HG02885 (cell line): ENCODE results near the gene SLC6A6.
"Not testable (repeated sequence)": the region's sequence is repeated elsewhere in the genome, so short reads cannot be mapped to it uniquely, and the experiment has no call there.

Source experiments
- ATAC-seq: cut with Tn5 transposase; IDR thresholded peaks from one replicate; pipeline ENCODE4 v1.9.1; 2021; ENCODE audit warnings: mild to moderate bottlenecking; ENCODE audit not compliant: unreplicated experiment, poor library complexity

Gene SLC6A6

DNA sequence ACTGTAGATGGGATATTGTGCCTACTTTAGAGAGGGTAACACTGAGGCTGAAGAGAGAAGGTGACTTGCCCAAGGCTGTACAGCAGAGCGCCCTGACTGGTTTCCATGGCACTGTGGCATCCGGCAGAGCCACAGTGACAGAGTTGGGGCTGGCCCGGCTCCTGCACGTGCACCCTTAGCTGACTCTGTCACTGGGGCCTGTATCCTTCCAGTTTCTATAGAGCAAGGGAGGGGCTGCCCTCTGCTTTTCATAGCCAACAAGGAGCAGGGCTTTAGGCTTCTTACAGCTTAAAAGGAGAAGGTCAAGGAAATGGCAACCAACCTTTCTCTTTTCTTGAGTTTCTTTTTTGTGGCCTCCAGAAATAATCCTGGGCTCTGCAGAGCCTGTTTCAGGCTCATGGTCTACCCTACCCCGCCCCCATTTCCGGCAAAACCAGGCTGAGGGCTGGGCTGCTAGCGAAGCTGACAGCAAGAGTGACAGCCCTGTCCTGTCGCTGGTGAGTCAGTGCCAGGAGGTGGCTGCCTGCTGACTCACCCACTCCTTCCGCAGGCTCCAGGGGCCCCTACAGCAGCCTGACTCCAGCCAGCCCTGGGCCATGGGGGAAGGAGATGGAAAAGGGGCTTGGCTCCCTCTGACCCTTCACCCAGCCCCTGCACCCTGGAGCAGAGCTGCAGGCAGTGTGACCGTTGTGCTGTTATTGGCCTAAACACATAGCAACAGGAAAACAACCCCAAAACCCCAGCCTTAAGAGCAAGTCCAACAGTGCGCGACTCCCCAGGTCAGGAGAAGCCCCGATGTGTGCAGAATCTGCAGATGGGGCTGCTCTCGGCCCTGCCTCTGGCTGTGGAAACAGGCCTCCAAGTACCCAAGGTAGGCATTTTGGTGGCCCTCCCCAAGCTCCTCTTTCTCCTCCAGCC, 29.8 kb downstream of the SLC6A6 start:
- peak; percentile 79 for ATAC-seq

DNA sequence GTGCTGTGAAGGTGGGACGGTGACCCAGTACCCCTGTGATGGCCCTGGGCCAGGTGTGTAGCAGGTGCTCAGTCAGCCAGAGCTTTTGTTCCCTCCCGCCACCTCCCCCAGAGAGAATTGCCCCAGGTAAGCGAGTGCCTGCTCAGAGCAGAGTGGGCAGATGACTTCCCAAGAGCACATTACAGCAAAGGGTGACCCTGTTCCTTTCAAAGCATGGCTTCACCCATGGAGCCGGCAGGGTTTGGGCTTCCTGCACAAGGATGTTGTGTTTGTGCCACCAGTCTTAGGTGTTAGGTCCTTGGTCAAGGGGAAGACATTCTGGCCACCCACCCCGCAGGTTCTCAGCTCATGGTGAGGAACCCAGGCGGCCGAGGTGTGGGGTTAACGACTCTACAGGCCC, 30.7 kb downstream of the SLC6A6 start:
- no peak for ATAC-seq

DNA sequence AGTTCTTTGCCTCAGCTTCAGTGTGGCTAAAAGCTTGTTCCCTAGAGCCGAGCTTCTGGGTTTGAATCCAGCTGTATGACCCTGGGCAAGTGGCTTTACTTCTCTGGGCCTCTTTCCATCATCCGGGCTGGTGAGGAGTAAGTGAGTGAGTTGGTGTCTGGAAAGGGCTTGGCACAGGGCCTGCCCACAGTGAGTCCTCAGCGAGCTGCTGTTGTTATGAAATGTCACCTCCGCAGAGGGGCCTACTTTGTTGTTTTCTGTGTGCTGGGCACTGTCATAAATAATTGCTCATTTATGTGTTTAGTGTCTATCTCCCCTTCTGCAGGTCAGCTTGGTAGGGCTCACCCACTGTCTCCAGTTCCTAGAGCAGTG, 31.7 kb downstream of the SLC6A6 start:
- no peak for ATAC-seq

DNA sequence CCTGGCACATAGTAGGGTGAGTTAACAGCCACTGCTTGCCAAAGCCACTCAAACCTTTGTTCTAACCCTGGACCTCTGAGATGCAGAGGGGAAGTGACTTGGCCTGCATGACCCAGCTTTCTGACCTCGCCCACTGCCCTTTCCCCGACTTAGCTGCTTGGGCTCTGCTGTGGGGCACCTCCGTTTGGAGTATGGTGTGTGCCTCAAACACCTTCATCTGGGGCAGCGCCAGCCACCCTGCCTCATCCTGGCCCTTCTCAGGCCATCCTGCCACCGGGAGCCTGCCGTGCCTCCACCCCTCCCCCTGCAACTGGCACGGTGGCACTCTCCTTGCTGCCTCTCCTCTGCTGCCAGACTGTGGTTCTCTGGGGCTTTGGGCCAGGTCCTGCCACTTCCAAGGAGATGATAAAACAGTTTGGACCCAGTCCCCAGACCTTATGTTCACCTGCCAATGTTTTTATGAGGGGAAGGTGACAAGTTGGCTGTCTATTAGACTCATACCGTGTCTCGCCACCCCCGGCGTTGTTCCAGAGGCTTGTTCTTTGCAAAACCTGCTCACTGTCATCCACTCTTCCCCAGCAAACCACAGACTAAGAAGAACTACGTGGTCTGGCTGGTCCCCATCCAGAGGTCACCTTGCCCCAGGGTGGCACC, 32.2 kb downstream of the SLC6A6 start:
- no peak for ATAC-seq

DNA sequence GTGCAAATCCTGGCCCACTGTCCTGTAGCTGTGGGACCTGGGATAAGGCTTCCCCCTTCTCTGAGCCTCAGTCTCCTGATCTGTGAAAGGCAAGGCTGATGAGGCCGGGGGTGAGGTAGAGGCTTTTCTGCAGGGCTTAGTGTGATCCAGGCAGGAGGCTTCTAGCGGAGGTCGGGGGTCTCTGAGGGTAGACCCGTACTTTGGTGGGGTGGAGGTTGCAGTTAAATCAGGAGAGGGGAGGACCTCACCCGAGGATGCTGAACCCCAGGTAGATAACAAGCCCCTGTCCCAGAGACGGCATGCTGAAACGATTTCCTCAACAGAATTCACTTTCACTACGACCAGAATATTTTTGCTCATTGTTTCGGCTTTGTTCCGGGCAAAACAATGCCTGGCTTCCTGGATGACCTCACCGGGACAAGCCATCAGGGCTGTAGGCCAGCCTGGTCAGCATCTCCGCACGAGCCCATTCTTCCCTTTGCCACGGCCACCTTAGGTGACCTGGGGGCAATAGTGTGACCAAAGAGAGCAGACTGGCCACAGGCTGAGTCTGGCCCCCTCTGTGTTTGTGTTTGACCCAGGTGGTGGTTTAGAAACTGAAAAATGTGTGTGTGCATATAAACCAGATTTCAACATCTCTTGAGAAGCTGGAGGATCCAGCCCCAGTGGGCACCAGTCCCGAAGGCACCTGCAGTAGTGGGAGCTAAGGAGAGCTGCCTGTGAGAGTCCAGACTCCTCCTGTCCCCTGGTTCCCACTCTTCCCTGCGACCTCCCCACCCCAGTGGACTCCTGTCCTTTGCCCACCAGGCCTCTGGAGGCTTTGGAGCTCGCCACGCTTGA, 33.0 kb downstream of the SLC6A6 start:
- no peak for ATAC-seq

DNA sequence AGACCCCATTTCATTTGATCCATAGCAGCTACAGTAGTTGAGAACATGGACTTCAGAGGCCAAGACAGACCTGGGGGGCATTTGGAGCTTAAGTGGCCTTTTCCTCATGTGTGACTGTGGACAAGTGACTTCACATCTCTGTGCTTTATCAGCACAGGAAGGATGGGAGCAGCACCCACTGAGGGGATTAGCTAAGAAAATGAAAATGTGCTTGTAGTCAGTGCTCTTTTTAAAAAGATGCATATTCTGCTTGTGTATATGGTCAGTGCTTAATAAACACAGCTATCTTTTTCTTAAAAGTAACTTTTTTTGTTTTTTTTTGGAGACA, 34.5 kb downstream of the SLC6A6 start:
- no peak for ATAC-seq

DNA sequence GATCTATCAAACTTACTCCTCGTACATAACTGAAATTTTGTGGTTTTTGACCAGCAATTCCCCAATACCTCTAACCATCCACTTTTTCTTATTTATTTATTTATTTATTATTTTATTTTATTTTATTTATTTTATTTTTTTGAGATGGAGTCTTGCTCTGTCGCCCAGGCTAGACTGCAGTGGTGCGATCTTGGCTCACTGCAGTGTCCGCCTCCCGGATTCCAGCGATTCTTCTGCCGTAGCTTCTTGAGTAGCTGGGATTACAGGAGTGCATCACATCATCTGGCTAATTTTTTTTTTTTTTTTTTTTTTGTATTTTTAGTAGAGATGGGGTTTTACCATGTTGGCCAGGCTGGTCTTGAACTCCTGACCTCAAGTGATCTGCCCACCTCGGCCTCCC, 35.3 kb downstream of the SLC6A6 start:
- ATAC-seq = not testable (repeated sequence)

DNA sequence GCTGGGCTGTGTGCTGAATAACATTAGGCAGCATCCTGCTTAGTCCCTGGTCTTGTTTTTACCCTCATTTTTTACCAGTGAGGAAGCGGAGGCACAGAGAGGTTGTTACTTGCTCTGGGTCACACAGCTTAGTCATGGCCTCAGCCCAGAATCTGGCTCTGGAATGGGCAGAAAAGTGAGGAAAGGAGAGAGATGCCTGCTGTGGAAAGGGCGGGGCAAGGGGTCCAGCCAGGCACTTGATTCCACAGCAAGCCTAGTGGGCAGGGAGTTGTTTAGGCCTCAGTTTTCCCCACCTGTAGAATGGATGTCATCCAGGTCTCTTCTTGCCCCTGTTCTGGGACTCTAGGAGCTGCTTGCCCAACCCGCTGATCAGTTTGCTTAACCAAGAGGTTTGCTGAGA, 35.9 kb downstream of the SLC6A6 start:
- ATAC-seq = no peak

DNA sequence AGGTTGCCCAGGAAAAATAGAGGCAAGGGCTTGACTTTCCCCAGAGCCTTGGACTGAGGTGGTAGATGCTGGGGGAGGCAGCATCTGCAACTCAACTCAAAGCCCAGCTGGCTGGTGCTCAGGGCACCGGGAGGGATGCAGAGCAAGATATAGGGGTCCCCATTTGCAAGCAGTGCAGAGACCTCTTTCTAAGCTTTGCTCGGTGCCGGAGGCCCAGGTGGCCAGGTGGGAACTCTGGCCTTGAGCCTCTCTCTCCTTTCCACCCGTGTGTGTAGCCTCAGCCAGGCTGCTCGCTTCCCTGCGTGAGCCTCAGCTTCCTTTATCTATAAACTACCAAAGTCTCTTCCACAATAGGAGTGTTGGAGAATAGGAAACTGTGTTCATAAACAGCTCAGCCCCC, 36.5 kb downstream of the SLC6A6 start:
- ATAC-seq = no peak

DNA sequence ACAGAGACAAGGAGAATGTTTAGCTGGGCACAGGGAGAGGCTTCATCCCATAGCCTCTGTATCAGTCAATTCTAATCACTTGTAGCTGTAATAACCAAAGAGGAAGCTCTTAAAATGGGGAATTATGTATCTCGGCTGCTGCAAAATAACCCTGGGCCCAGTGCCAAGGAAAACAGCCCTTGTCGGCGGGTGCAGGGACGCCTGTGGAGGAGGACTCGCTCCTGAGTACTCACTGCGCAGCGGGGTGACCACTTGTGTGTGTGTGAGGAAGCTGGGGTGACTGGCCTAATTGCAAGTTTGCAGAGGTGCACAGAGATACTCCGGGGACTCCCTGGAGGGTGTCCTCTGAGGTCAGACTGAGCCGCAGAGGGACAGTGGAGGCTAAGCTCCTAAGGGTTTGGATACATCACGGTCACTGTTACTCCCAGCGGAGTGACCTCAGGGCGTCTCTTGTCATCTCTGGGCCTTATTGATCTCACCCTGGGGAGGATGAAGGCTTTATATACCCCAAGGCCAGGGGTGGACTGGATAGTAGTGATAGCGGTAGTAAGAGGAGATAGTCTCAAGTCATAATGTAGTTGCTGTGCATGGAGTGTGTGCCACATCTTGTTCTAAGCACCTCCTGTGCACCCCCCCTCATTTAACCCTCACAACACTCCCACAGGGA, 37.2 kb downstream of the SLC6A6 start:
- ATAC-seq = no peak

DNA sequence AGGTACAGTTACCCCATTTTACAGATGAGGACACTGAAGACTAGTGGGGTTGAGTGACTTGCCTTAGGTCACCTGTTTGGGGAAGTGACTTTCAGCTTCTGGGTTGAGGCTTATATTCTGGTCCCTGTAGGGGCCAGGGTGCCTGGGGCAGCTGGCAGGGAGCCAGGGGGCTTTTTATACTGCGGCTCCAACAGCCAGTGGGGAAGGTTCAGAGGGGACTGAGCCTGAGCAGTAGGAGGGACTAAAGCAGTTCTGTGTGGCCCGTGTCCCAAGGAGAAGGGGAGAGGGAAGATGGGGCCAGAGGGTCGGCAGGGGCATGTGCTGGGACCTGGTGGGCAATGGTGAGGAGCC, 37.7 kb downstream of the SLC6A6 start:
- ATAC-seq = no peak

DNA sequence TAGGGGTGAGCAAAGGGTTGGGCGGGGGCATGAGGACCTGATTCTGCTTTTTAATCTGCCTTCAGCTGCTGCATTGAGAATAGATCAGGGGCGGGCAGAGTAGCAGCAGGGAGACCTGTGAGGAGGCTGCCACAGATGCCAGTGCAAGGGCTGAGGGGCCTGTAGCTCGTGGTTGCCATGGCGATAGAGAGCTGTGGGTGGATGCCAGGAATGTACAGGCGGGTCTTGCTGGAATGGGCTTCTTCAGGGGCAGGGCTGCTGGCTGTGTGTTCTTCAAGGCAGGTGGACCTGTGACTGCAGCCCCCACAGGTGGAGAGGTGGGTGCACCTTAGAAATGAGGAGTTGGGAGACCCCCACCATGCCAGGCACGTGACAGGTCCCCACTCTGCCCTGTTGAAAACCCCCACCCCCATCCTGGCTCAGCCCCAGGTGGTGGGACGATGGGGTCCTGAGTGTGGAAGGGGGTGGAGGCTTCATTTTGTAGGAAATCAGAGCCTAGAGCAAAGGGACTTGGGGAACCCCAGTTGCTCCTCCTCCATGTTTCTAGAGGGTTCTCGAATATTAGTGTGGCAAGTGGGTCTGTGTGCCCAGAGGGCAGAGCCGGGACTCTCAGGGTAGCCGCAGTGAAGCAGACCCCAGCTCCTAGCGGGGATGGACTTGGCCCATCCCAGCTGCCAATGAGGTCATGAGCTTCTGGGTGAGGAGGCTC, 38.3 kb downstream of the SLC6A6 start:
- ATAC-seq = no peak

DNA sequence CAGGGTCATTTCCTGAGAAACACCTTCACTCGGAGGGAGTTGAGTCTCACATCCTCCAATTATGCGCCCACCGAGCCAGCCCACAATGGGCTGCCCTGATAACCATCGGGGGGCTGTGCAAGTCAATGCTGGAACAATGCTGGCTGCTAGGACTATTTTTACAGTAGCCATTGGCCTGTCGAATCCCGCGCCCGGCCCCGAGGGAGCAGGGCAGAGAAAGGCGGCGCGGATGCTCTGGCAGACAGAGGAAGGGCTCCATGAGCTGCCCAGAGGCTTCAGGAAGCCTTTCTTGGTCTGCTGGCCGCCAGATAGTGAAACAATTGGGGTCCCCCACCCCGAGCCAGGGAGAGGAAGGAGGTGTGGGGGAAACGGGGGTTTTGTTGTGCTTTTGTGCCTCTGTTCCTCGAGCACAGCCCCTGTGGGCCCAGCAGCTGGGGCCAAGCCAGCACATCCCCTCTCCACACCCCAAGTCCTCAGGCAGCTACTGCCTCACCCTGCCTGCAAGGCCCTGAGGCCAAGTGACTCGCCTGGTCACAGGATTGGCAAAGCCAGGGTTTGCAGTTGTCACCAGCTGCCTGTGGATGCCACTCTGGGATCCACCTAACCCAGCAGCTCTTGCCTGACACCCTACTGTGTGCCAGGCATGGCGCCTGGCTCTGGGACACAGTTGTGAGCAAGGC, 39.0 kb downstream of the SLC6A6 start:
- ATAC-seq = no peak

DNA sequence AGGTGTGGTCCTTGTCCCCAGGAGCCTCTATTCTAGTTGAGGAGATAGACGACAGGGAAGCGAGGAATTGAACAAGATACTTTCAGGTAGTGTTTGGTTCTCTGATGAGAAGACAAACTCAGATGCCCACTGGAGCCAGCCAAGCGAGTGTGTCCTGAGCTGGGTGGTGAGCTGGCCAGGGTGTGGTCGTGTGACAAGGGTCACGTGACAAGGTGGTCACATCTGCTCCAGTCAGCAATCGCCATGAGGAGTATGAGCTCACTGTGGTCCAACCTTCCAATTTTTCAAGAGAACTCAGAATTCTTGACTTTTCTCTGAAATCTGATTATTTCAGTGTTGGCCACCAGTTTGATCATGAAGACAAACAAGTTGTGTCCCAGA, 39.5 kb downstream of the SLC6A6 start:
- no peak for ATAC-seq

DNA sequence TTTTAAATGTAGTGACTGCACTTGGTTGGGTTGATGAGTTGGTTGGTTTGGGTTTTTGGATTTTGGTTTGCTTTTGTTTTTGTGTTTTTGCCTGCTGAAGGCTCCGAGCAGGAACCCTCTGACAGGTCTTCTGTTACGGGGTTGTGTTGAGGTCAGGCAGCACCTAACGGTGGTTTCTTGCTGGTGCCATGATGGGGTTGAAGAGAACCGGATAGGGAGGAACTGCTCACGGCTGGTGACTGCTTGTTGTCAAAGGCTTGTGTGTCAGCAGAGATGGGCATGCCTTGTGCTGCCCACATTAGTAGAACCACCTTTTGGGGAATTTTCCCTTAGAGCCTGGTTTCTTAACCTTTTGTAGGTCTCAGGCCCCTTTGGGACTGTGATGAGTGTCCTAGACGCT, 42.0 kb downstream of the SLC6A6 start:
- no peak for ATAC-seq

DNA sequence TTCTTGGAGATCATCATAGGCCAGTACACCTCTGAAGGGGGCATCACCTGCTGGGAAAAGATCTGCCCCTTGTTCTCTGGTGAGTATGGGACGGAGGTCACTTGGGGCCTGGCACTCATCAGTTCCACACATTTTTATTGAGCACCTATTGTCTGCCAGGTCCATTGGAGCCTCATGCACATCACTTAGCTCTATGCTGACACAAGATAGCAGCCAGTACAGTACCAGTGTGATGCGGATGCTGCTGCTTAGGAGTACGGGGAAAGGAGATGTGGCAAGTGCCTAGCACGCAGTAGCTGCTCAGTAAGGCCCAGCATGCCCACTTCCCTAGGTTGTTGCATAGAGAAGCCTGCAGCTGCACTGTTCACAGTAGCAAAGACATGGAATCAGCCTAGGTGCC, 43.4 kb downstream of the SLC6A6 start:
- ATAC-seq = no peak

DNA sequence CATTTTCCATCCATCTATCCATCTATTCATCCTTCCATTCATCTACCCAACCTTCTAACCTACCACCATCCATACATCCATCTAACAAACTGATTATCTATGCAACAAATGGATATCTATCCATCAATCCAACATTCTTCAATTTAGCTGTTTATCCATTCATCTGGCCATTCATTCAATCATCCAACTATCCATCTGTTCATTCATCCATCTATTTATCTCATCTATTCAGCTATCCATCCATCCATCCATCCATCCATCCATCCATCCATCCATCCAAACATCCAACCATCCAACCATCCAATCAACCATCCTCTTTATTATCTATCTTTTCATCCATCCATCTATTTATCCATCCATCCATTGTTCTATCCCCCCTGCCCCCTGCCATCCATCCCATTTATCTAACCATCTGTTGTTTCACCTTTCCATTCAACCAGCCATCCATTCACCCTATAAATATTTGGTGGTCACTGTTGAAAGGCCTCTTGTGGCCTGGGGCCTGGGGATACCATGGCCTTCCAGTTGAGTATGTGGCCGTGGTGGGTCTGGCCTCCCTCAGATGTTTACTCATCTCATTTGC, 44.7 kb downstream of the SLC6A6 start:
- no peak for ATAC-seq

DNA sequence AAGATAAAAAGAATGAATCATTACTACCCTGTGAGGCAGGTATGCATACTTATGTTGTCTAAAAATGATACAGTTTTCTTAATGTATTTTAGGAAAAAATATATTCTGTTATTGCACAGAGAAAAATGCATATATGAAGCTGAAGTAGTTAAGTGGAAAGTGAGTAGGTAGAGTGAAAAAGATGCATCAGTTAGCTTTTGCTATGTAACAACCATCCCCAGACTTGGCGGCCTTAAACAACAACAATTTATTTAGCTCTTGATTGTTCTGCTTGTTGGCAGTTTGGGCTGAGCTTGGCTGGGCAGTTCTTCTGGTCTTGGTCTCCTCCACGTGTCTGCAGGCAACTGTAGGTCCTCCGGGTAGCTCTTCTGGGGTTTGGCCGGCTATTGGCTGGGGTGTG, 45.7 kb downstream of the SLC6A6 start:
- no peak for ATAC-seq
